Keratinocyte (primary cell): ENCODE data around the gene APOL3. TPM values are rescaled to one million over a fixed set of nuclear protein-coding genes. Genes with fewer than 3 reads are reported as not detected.
"Not testable (repeated sequence)": the region's sequence is repeated elsewhere in the genome, so short reads cannot be mapped to it uniquely, and the experiment has no call there.

Source experiments
- DNase-seq: peaks from one replicate; pipeline ENCODE4 v3.0.0-alpha.2; 2011; ENCODE audit warnings: low read depth, missing footprints, low spot score
- FAIRE-seq: peaks from 2 replicates; lab custom pipeline; 2011; peaks lifted over from hg19 to GRCh38; lab: Jason Lieb, UNC
- H2AFZ ChIP-seq: 2 replicates; pipeline ENCODE4 v1.6.0; 2012; ENCODE audit warnings: low read length, control low read depth, inconsistent platforms; ENCODE audit not compliant: control insufficient read depth
- H3K27ac ChIP-seq: 2 replicates; pipeline ENCODE4 v1.5.1; 2011; ENCODE audit warnings: low read length; ENCODE audit not compliant: control insufficient read depth, insufficient read depth
- H3K27me3 ChIP-seq: 3 replicates; pipeline ENCODE4 v1.6.0; 2011; ENCODE audit warnings: low read length; ENCODE audit not compliant: control insufficient read depth, insufficient read depth; ENCODE audit errors: extremely low read depth
- H3K36me3 ChIP-seq, 2 experiments: 2 replicates in 1 of 2; 3 replicates in 1 of 2; pipeline ENCODE4 v1.5.1; 2011; ENCODE audit warnings: low read length in 2 of 2, mild to moderate bottlenecking in 1 of 2; ENCODE audit not compliant: control insufficient read depth in 2 of 2, insufficient read depth in 2 of 2; ENCODE audit errors: extremely low read depth in 1 of 2
- H3K4me1 ChIP-seq: 3 replicates; pipeline ENCODE4 v1.5.1; 2011; ENCODE audit warnings: low read length; ENCODE audit not compliant: control insufficient read depth, insufficient read depth; ENCODE audit errors: extremely low read depth
- H3K4me2 ChIP-seq: 3 replicates; pipeline ENCODE4 v1.6.0; 2011; ENCODE audit warnings: low read depth, low read length; ENCODE audit not compliant: control insufficient read depth, insufficient read depth; ENCODE audit errors: extremely low read depth
- H3K4me3 ChIP-seq, 3 experiments: fragments of 200-600 bp in 1 of 3; sonication (generic) in 1 of 3; 2 replicates in 2 of 3; 3 replicates in 1 of 3; pipeline ENCODE4 v1.5.1; 2011 to 2016; ENCODE audit warnings: low read length in 3 of 3, mild to moderate bottlenecking in 3 of 3, control low read depth in 2 of 3, inconsistent platforms in 1 of 3, low read depth in 1 of 3, mixed read lengths in 1 of 3, mixed run types in 1 of 3, moderate library complexity in 1 of 3; ENCODE audit not compliant: control insufficient read depth in 2 of 3, insufficient read depth in 2 of 3; ENCODE audit errors: extremely low read depth in 1 of 3
- H3K79me2 ChIP-seq: 2 replicates; pipeline ENCODE4 v1.6.0; 2012; ENCODE audit warnings: low read length; ENCODE audit not compliant: control insufficient read depth, insufficient read depth
- H3K9ac ChIP-seq: 3 replicates; pipeline ENCODE4 v1.6.0; 2011; ENCODE audit warnings: low read length; ENCODE audit not compliant: control insufficient read depth, insufficient read depth; ENCODE audit errors: extremely low read depth
- H3K9me1 ChIP-seq: 3 replicates; pipeline ENCODE4 v1.6.0; 2011; ENCODE audit warnings: low read length; ENCODE audit not compliant: control insufficient read depth, insufficient read depth; ENCODE audit errors: extremely low read depth
- H3K9me3 ChIP-seq: 2 replicates; pipeline ENCODE4 v1.5.1; 2012; ENCODE audit warnings: low read depth, low read length; ENCODE audit not compliant: control insufficient read depth
- H4K20me1 ChIP-seq: 3 replicates; pipeline ENCODE4 v1.6.0; 2011; ENCODE audit warnings: low read length; ENCODE audit not compliant: control insufficient read depth, insufficient read depth; ENCODE audit errors: extremely low read depth
- EZH2 ChIP-seq: IDR thresholded peaks from one replicate; pipeline ENCODE4 v1.6.1; 2012; ENCODE audit warnings: inconsistent platforms, mild to moderate bottlenecking, low read length, moderate library complexity
- dilution Hi-C: fragments of 300-500 bp; cut with MboI; formaldehyde crosslinking; loops from one replicate; pipeline ENCODE4 v1.7.0; 2020; ENCODE audit warnings: low sequenced_read_pairs; ENCODE audit not compliant: extremely low pct_ligation_motif_present
- polyA plus RNA-seq, 5 experiments: library from polyadenylated mRNA; depleted of rRNA in 3 of 5; stranded (reverse) in 3 of 5; stranded (forward) in 1 of 5; unstranded in 1 of 5; fragments of >200 nt; gene quantifications; 1 replicate in 1 of 5; 2 replicates in 3 of 5; 3 replicates in 1 of 5; pipeline versions ENCODE4 v1.2.1 to v1.2.3, GENCODE V29; 2011 to 2012; ENCODE audit warnings: missing spikeins in 2 of 5, low read depth in 1 of 5, low replicate concordance in 1 of 5
- TF ChIP-seq, protein P1 (sequence below), 3 experiments: IDR thresholded peaks in 1 of 3; conservative IDR thresholded peaks in 1 of 3; optimal IDR thresholded peaks in 1 of 3; 2 replicates in 2 of 3; 3 replicates in 1 of 3; pipeline versions ENCODE3 to v1.5.1; 2011; ENCODE audit warnings: low read length in 3 of 3, mild to moderate bottlenecking in 3 of 3, moderate library complexity in 2 of 3, control low read depth in 1 of 3, inconsistent platforms in 1 of 3; ENCODE audit not compliant: insufficient read depth in 2 of 3; ENCODE audit errors: extremely low read depth in 1 of 3

Gene APOL3
- polyA plus RNA-seq, 1 donor (not counting 4 experiments of a cell fraction or from before 2014, with no cell fraction given) = 0.92 TPM

DNA sequence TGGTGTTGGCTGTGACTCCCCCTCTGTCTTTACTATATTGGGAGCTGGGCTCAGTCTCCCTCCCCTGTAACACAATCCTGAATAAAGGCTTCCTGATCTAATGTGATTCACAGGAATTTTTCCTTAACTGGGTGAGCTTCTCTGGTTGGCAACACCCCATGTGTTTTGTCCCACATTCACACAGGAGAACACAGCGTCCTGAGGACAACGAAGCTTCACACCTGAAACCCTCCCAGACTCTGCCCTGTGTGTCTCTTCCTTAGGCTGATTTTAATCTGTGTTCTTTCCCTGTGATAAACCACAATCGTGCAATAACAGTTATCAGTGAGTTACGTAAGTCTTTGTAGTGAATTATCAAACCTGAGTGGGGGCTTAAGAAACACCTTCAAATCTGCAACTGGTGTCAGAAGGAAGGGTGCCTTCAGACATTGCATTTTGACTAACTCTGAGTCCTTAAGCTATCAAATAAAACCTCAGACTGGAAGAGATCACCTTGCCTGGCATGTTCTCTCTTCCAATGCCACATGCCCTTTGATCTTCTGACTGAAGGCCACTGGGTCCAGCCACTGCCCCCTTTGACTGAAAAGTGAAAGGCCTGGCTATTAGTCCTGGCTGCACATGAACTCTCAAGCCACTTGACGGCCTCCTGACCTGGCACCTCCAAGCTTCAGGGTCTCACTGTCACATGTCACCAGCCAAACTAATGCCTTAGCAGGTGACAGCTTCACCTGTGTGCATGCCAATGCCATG is 17.3 kb downstream of the APOL3 start:
- Histone ChIP-seq H3K79me2 (no peaks in the 10 kb centered on the region), H3K36me3 (no peaks in the 10 kb centered on the region), H3K4me3 (no peak overlapping the region), H3K27me3 (peaks cover 2% of the 10 kb centered on the region), H3K4me1 (no peaks in the 10 kb centered on the region), H4K20me1 (no peaks in the 10 kb centered on the region), H3K9ac (no peak overlapping the region), H2AFZ (no peak overlapping the region), H3K9me3 (no peaks in the 10 kb centered on the region), H3K9me1 (no peaks in the 10 kb centered on the region), H3K27ac (no peak overlapping the region), H3K4me2 (no peak overlapping the region)
- no peak for TF ChIP-seq EZH2
- TF ChIP-seq, protein P1, sequence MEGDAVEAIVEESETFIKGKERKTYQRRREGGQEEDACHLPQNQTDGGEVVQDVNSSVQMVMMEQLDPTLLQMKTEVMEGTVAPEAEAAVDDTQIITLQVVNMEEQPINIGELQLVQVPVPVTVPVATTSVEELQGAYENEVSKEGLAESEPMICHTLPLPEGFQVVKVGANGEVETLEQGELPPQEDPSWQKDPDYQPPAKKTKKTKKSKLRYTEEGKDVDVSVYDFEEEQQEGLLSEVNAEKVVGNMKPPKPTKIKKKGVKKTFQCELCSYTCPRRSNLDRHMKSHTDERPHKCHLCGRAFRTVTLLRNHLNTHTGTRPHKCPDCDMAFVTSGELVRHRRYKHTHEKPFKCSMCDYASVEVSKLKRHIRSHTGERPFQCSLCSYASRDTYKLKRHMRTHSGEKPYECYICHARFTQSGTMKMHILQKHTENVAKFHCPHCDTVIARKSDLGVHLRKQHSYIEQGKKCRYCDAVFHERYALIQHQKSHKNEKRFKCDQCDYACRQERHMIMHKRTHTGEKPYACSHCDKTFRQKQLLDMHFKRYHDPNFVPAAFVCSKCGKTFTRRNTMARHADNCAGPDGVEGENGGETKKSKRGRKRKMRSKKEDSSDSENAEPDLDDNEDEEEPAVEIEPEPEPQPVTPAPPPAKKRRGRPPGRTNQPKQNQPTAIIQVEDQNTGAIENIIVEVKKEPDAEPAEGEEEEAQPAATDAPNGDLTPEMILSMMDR (optimal IDR thresholded peaks at IDR 0.05 in 1 of 3, IDR thresholded peaks at IDR 0.05 in 1 of 3, conservative IDR thresholded peaks at IDR 0.05 in 1 of 3; ENCODE audit: extremely low read depth in 1 of 3, insufficient read depth in 2 of 3, low read length in 3 of 3) = no peak
- dilution Hi-C loops = no loop called here
- DNase-seq = no peak
- no peak for FAIRE-seq

GRCh38 chr22:36141481-36141880 is 19.1 kb downstream of the APOL3 start:
- DNase-seq = no peak
- peaks cover 2% of the 10 kb centered on the region for H3K27me3 ChIP-seq
- no peak for FAIRE-seq
- H2AFZ ChIP-seq = no peak overlapping the region
- no peak overlapping the region for H3K27ac ChIP-seq
- dilution Hi-C loops = no loop called here
- no peaks in the 10 kb centered on the region for H3K79me2 ChIP-seq
- H4K20me1 ChIP-seq = no peaks in the 10 kb centered on the region
- no peaks in the 10 kb centered on the region for H3K4me1 ChIP-seq
- TF ChIP-seq, protein P1 (optimal IDR thresholded peaks at IDR 0.05 in 1 of 3, IDR thresholded peaks at IDR 0.05 in 1 of 3, conservative IDR thresholded peaks at IDR 0.05 in 1 of 3; ENCODE audit: extremely low read depth in 1 of 3, insufficient read depth in 2 of 3, low read length in 3 of 3) = no peak
- no peak for TF ChIP-seq EZH2
- no peaks in the 10 kb centered on the region for H3K9me1 ChIP-seq
- H3K36me3 ChIP-seq = no peaks in the 10 kb centered on the region
- no peak overlapping the region for H3K4me2 ChIP-seq
- no peak overlapping the region for H3K4me3 ChIP-seq
- no peak overlapping the region for H3K9ac ChIP-seq
- H3K9me3 ChIP-seq = no peaks in the 10 kb centered on the region

- FAIRE-seq, H3K27ac ChIP-seq, H3K4me3 ChIP-seq, DNase-seq, H4K20me1 ChIP-seq, H3K36me3 ChIP-seq, H3K9ac ChIP-seq, H3K4me1 ChIP-seq, H2AFZ ChIP-seq, H3K27me3 ChIP-seq, H3K79me2 ChIP-seq, H3K4me2 ChIP-seq, H3K9me3 ChIP-seq, dilution Hi-C loops, H3K9me1 ChIP-seq: not testable (repeated sequence)
Observed at GRCh38 chr22:36138709-36139108, 21.8 kb downstream of the APOL3 start.
